GDM1 (cell line): ENCODE results near the gene ARHGEF10L.

Experiments used
- DNase-seq: peaks from one replicate; lab custom pipeline; 2025; lab: John Stamatoyannopoulos, UW

The ARHGEF10L gene

DNA sequence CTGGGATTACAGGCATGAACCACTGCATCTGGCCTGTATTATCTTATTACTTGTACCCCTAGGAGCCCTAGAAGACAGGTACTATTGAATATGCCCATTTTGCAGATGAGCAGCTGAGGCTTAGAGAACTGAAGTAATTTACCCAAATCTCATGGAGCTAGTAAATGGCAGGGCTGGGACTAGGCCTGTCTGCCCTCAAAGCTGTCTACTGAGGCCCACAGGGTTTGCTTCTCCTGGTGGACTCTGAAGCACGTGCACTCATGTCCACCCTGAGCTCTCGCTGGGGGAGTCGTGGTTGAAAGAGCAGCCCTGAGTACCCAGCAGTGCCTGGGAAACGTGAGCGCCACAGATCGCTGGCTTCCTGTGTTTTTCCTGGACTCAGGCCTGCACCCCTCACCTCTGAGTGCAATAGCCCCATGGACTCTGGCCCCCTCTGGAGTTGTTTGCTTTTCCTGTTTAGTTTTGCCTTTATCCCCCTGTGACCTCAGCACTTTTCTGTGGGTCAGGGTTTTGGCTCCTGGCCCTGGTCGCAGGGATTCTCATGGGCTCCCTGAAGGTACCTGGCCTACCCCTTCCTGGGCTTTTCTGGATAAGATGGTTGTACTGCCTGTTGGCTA is 52.4 kb downstream of the ARHGEF10L start:
- DNase-seq: no peak

- DNase-seq: no peak
Measured at GRCh38 chr1:17594026-17594425, 54.5 kb downstream of the ARHGEF10L start.

- DNase-seq: no peak
Measured at GRCh38 chr1:17594690-17595601, 55.4 kb downstream of the ARHGEF10L start.

- no peak for DNase-seq
Measured at GRCh38 chr1:17595602-17595925, 56.1 kb downstream of the ARHGEF10L start.

DNA sequence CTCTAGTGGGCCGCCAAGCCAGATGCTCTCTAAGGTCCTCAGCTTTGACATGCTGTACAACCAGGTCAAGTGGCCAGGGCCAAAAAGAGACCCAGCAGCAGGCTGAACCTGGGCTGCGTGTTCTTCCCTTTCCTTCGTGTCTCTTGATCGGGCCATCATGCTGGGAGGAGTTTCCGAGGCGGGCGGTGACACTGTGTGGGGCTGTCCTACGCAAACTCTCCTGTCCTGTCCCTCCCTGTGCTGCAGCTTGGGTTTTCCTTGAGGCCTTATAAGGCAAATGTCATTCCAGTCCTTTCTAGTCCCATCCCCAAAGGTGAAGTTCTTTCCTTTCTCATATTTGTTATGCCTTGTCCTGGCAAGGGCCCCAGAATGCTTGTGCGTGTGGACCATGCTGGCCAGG is 56.7 kb downstream of the ARHGEF10L start:
- DNase-seq: no peak

DNA sequence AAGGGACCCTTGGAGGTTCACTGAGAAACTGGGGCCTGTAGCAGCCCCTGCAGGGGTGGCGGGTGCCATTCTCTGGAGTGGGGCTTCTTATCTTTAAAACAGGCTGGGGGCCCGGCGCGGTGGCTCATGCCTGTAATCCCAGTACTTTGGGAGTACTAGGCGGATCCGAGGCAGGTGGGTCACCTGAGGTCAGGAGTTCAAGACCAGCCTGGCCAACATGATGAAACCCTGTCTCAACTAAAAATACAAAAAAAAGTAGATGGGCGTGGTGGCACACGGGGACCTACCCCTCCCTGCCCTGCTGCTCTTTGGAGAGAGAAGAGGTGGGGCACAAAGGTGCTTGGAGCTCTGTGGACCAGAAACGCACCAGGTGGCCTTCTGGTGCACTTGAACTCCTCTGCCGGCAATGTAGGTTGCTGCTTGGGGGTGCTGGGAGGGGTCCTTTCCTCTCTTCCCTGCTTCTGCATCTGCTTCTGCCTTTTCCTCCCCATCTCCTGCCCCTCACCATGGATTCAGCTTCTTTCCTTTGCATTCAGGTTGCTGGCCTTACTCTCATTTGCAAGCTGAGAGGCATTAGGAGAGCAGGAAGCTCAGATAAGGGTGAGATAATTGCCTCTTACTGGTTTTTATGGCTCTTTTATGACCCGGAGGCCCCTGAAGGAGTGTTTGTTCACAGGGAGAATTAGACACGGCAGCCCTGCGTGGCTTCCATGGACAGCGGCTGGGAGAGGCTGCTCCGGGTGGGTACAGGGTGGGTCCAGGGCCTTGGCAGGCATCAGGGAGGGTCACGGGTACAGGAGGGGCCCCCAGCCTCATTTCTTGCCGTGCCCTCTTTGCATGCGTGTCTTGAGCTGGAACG is 57.4 kb downstream of the ARHGEF10L start:
- DNase-seq: no peak

- no peak for DNase-seq
Measured at GRCh38 chr1:17597651-17598050, 58.2 kb downstream of the ARHGEF10L start.

GRCh38 chr1:17598251-17598650 is 58.8 kb downstream of the ARHGEF10L start:
- DNase-seq: no peak

- DNase-seq: no peak
Measured at GRCh38 chr1:17599291-17599953, 59.9 kb downstream of the ARHGEF10L start.

GRCh38 chr1:17599954-17600300 is 60.4 kb downstream of the ARHGEF10L start:
- DNase-seq: no peak

- DNase-seq: no peak
Measured at GRCh38 chr1:17600321-17600720, 60.8 kb downstream of the ARHGEF10L start.

DNA sequence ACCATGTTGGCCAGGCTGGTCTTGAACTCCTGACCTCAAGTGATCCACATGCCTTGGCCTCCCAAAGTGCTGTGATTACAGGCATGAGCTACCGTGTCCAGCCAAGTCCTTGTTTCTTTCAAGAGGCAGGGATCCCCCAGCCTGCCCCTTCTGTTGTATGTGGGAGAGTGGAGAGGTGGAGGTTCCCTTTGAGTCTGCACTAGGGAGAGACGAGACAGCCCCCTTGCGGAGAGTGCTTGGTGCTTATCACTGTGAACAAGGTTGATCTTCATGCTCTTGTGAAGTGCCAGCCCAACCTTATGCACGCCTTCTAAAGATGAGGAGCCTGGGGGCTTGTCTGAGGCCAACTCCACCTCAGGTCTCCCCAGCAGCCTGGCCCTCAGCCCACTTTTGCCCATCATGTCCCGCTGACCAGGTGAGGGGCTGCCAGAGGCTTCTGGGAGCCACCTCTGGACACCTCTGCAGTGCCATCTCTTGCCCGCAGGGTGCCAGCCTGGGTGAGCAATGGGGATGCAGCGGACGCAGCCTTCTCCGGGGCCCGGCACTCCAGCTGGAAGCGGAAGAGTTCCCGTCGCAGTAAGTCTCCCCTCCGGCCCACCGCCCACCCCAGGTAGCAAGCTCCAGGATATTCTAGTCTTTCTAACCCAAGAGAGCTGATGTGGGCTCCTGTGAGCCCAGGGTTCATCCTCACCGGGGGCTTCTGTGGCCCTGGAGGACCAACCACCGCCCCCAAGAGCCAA is 62.3 kb downstream of the ARHGEF10L start:
- no peak for DNase-seq

- DNase-seq: no peak
Measured at GRCh38 chr1:17603091-17603841, 63.8 kb downstream of the ARHGEF10L start.

- no peak for DNase-seq
Measured at GRCh38 chr1:17605582-17606344, 66.3 kb downstream of the ARHGEF10L start.

GRCh38 chr1:17606826-17607440 is 67.4 kb downstream of the ARHGEF10L start:
- DNase-seq: peak; percentile 19

GRCh38 chr1:17607644-17608581 is 68.4 kb downstream of the ARHGEF10L start:
- DNase-seq: no peak

GRCh38 chr1:17609529-17609928 is 70.0 kb downstream of the ARHGEF10L start:
- no peak for DNase-seq

DNA sequence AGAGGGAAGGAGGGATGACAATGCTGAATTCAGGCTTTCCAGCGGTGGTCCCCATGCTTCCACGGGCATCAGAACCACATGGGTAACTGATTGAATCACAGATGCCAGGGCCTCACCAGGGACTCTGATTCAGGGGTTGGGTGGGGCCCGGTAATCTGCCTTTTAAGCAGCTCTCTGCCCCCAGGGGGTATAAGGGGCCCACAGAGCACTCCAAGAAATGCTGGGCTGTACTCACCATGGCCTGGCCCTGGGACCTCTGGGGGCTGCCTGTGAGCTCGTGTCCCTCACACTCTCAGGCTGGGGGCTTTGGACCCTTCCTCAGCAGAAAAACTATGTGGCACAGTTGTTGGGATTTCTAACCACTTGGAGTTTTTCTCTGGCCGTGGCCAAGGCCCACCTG is 70.6 kb downstream of the ARHGEF10L start:
- DNase-seq: no peak
